CD4-positive, alpha-beta T cell treated with Interleukin-10 for 1 hour (primary cell): Measurements from ENCODE around the gene TXN2.
"Not testable (repeated sequence)": the region's sequence is repeated elsewhere in the genome, so short reads cannot be mapped to it uniquely, and the experiment has no call there.

Experiments
- DNase-seq: peaks from one replicate; pipeline ENCODE4 v3.0.0-alpha.2; 2020

The TXN2 gene, protein sequence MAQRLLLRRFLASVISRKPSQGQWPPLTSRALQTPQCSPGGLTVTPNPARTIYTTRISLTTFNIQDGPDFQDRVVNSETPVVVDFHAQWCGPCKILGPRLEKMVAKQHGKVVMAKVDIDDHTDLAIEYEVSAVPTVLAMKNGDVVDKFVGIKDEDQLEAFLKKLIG

DNA sequence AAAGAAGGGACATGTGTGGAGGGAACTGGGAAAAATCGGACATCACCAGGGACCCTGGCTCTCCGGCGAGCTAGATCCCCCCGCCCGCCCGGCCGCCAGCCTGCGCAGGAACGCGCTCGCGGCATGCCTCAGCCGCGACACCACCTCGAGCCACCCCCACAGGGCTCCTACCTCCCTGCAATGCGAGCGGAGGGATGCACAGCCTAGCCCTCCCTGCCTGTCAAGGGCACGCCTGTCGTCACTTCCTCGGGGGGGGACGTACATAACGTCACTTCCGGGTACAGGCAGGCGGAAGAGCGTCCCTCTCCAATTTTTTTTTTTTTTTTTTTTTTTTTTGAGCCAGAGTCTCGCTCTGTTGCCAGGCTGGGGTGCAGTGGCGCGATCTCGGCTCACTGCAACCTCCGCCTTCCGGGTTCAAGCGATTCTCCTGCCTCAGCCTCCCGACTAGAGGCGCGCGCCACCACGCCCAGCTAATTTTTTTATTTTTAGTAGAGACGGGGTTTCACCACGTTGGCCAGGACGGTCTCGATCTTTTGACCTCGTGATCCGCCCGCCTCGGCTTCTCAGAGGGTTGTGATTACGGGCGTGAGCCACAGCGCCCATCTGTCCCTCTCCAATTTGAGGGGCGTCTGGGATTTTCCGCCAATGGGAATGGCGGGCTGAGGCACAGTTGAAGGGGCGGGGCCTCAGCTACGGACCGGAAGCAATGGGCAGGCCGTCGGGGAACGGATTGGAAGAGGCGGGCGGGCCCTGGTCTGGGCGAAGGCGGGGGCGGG lies at the start of gene TXN2:
Gene TXN2, minus strand, starts transcription at position 248 of the 776 bp plus-strand sequence. CDS start 803 bp downstream, outside the sequence.
- peak; percentile 97 for DNase-seq

DNA sequence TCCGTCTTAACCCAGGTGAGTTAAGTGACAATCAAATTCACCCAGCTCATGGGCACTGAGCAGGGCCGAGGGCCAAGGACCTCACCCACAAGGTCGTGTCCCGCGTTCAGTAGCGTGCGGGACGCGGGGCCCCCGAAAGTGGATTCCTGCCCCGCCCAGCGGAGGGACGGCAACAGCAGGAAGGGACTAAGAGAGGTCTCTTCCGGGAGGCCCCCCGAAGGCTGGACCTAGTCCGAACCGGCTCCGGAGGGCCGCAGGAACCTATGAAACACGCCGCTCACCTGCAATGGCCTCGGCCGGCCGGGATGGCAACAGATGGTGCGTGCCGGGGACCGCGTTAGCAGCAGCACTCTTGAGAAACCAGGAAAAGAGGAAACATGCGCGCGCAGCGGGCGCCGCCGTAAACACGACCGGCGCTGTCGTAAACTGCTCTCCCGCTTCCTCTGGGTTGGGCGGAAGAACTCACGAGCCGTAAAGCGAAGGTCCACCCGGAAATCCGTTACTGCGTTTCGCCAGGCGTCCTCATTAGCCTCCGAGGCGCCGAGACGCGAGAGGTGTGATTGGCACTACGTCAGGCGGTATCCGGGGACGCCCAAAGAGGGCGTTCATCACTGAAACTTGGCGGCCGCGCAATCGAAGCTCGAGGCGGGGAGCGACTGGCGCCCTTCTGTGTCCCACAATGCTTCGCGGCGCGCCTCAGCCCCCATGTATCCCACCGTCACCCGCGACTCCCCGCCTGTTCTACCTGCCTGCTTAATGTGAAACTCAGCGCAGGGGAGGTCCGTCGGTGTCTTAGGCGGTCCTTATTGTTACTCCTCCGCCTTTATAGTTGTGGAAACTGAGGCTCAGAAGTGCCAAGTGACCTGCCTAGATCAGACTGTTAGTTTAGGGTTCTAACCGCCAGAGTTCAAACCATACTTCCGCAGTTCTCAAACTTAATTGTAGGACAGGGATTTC lies 47.6 kb upstream of the TXN2 start, which contains the start of gene EIF3D:
Gene EIF3D, minus strand, starts transcription at position 372 of the 957 bp plus-strand sequence. CDS start 3,045 bp downstream, outside the sequence.
- DNase-seq: peak; percentile 99

DNA sequence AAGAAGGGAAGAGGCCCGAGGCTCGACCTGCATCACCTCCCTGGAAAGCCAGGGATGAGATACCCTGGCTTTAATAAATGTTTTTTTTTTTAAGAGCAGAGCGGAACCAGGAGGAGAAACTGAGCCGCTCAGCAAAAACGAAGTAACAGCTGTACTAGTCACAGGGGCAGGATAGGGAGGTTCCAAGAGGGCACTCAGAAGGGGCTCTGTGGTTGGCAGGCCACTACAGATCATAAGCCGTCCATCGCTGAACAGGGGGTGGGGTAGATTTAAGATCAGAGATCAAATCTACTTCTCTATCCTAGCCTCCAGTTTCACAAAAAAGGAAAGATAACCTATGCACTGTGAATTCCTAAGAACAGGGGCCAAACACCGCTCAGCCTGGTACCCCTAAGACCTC lies 46.9 kb upstream of the TXN2 start:
- no peak for DNase-seq

DNA sequence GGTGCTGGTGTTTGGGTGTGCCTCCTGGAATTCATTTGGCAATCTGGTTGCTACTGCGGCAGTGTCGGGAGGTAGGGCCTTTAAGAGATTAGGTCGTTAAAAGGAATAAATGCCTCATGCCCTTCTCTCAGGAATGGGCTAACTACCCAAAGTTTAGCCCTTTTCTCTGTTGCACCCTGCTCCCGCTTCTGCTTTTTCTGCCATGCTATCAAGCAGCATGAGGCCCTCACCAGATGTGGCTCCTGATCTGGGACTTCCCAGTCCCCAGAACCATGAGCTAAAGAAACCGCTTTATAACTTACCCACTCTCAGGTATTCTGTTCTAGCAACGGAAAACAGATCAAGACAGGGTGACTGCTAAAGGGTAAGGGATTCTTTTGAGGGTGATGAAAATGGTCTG lies 41.2 kb upstream of the TXN2 start:
- DNase-seq: no peak

DNA sequence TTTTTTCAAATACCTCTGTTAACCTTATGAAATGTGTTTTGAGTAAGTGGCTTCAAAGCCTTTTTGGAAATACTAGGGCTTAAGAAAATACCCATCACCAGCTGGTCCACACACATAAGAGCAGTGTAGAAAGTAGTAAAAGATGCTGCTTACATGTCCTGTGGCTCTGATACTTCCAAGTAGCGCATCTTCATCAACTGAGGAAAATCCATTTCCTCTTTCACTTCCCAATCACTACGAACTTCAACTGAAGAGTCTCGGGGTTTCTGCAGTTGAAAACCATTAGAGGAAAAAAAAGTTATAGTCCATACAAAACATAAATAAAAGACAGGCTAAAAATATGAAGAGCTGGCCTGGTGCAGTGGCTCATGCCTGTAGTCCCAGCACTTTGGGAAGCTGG lies 39.0 kb upstream of the TXN2 start:
- DNase-seq: no peak

DNA sequence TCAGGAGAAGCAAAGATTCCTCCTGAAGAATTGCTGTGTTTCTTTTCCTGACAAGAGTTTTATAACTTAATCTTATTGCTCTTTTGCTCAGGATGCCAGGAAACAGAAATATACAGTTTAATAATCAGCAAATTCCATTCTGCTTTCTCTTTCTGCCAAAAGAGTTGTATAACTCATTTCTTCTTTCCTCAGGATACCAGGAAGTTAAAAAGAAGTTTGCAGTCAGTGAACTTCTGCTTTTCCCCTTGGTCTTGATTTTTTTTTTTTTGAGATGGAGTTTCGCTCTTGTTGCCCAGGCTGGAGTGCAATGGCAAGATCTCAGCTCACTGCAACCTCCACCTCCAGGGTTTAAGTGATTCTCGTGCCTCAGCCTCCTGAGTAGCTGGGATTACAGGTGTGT lies 38.5 kb upstream of the TXN2 start:
- not testable (repeated sequence) for DNase-seq

DNA sequence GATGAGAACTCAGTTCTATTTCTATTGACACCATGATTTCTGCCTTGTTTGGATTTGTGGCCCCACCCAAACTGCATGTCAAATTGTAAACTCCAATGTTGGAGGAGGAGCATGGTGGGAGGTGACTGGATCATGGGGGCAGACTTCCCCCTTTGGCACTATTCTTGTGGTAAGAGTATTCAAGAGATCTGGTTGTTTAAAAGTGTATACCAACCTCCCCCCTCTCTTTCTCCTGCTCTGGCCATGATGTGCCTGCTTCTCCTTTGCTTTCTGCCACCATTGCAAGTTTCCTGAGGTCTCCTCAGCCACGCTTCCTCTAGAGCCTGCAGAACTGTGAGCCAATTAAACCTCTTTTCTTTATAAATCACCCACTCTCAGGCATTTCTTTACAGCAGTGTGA lies 33.3 kb upstream of the TXN2 start:
- DNase-seq: no peak

DNA sequence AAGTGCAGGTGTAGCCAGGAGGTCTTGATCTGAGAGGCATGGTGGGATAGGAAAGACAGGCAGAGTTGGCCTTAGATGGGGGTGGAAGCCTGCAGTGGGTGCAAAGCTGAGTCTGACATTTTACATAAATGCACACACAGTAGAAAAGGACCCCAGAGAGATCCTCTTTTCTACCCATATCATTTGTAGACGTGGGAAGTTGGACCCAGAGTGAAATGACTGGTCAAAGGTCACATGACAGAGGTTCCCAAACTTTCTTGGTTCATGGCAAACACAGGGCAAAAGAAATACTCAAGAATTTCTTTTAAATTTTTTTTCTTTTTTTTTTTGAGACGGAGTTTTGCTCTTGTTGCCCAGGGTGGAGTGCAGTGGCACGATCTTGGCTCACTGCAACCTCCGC lies 31.6 kb upstream of the TXN2 start:
- DNase-seq: no peak

DNA sequence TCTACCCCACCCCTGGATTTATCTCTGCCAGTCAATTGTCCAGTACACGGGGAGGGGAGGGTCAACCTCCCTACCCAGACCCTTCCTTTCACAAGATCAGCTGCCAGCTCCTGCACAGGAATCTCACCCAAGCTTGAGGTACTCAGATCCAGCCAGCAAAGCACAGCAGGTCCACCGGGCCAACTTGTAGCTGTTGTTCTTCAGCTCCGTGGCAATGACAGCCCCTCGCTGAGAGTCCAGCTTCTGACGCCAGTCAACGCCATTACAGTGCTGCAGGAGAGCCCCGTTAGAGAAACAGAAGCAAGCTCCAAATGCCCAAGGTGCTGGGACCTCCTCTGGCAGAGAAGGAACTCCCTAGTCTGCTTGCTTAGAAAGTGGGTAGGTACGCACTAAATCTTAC lies 30.9 kb upstream of the TXN2 start:
- no peak for DNase-seq

DNA sequence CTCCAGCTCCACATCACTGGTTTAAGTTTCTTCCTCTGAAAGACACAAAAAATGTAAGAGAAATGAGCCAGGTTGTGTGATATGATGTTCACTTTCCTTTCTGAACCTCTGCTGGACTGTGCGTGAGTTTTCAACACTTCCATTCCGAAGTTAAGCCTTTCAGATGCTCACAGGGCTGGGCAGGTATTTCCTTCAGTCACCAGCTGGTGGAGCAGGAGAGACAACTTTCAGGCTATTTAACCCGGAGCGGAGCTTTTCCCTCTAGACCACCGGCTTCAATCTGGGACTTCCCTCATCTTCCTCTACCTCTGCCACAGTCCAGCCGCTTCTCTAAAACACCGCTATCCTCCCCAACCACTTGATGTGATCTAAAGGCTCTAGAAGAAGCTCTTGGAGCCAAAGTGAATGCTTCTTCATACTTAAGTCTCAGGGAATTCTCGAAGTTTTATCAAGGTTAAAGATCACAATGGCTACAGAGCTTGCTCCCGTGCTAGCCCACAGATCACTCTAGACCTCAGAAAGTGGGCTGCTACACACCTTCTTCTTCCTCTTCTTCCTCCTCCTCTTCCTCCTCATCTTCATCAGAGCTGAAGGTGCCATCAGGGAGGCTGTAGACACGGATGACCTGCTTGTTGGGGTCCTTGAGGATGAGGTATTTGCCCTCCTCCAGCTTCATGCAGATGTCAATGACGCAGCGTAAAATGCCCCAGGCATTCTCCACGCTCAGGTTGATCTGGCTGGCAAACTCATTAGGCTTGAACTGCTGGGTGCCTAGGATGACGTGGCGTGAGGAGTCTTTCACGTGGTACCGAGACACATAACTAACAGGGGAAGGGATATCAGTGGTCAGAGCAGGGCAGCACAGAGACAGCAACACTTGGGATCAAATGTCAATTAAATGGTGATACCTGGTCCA lies 29.8 kb upstream of the TXN2 start:
- DNase-seq: peak; percentile 43

DNA sequence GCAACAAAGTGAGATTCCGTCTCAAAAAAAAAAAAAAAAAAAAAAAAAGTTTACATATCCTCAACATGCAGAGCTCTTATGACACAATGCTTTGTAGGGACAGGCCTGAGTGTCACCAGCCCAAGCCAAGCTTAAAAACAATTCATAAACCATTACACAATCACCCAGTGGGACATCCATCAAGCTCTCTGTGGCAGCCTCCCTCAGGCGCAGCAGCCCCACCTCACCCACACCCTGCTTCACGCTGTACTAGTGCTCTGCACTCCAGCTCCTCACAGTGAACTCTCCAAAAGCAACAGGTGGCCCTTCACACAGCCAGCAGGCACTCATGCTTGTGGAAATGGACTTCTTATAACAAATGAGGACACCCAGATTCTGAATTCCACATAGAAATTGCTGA lies 28.9 kb upstream of the TXN2 start:
- no peak for DNase-seq

DNA sequence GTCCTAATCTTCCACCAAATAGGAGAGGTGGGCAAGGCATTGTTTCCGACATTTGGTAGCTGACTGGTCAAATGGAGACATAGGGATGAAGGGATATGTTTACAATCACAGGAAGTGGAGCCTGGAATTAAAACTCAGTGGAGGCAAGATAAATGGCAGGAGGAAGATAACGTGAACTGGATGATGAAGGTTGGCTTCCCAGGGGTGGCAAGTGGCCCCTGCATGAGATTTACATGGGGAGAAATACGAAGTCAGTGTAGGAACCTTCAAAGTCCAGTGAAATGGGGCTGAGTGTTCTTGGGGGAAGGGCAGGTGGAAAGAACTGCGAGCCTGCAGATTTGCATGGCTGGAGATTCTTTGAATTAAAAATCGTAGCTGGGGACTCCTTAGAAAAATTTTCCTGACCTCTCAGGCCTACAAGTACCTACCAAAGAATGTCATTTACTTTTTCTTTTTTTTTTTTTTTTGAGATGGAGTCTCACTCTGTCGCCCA lies 26.1 kb upstream of the TXN2 start:
- no peak for DNase-seq

DNA sequence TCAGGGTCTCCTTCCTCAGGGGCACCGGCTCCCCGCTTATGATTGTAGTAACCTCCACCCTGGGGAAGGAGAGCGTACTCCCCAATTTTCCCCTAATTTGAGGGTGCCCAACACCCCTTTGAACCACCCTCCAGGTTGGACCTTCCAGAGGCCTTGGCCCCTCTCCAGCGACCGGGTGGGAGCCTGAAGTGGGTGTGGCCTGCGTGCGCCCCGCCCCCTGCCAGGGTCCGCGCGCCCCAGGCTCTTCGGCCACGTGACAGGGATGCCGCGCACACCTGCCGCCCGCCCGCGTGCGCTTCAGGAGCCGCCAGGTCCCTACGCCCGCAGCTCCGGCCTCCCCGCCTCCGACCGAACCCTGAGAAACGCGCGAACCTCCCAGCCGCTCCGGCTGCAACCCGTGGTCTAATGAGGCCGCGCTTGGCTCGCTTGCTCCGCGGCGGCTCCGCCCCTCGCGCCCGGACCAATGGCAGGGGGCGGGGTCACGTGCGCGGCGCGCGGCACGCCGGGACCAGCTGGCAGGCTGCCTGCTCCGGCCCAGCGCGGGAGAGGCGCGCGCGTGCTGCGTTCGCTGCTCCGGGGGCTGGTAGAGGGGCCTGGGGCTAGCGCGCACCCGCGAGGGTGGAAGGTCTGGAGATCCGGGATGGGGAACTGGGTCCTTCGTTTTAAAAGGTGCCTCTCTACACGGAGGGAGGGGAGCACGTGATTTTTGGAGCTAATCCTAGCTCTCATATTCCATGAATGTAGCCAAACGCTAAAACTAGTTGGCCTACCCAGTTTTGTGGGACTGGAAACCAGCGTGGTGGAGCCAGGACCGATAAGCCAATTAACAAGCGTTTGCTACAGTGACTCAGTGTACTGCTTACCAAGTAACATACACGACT lies 25.4 kb upstream of the TXN2 start, which contains the start of gene FOXRED2:
Gene FOXRED2, minus strand, starts transcription at position 404 of the 881 bp plus-strand sequence. CDS start 618 bp downstream, outside the sequence.
- DNase-seq: peak; percentile 91

DNA sequence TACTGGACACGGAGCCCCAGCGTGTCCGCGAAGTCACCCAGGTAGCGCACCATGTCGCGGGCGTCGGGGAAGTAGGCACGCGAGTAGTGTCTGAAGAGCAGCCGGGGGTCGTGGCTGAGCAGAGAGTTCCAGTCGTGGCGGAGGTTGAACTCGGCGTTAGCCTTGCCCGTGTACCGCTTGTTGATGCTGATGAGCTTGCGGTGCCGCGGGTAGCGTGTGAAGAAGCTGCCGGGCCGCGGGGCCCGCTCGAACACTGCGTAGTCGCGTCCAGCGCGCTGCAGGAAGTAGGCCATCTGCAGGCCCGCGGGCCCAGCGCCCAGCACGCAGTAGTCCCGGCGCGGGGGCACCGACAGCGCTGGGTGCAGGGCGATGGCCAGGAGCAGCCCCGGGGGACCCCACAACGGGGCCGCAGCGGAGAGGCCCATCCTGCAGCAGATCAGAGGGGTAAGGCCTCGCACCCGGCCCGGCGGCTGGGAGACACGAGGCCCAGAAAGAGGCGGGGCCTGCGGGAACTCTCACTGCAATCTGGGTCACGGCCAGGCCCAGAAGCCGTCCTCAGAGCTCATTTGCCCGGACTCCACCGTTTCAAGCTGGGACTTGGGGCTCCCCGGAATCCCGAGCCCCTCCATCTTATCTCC lies 24.7 kb upstream of the TXN2 start:
- no peak for DNase-seq

DNA sequence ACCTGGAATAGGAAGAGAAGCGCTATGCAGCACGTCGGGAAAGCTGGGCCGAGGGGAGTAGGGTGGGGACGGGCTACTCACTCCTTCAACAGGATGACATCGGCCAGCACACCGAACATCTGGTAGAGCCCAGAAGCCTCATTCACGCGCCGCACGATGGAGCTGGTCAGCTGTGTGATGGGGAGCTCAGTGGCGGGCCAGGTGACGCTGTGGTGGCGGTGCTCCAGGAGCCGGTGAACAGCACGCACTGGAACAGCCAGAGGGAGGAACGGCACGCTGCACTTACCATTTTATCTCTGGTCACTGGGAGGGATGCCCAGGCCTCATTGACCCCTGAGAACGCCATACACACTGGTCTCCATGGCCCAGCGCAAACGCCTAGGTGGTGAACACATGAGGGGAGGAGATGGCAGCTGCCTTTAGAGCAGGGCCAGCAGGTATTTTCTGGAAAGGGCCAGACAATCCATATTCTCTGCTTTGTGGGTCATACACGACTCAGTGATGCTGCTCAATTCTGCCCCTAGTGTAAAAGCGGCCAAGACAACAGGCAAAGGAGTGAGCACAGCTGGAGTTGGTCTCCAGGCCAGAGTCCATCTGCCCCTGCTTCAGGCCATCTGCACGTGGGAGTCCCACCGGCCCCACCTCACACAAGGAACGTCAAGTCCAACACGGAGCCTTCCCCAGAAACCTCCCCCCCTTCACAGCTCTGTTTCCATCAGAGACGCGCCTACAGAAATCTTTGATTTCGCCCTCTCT lies 16.6 kb upstream of the TXN2 start:
- no peak for DNase-seq

DNA sequence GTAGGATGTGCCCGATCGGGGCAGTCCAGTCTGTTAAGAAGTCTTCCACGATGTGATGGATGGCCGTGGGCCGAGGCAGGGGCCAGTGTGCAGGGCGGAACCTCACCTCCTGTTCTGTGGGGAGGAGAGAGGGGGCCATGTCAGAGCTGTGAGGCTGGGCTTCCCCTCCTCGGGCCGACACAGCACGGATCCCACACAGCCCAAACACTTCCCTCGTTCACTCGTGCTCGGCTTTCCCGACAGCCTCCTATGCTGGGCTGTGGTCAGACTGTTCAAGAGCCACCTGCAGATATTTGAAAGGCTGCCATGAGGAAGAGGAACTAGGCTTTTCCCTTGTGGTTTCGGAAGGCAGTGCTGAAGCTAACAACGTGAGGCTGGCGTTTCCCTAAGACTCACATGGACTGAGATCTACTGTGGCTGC lies 12.3 kb upstream of the TXN2 start:
- DNase-seq: no peak

DNA sequence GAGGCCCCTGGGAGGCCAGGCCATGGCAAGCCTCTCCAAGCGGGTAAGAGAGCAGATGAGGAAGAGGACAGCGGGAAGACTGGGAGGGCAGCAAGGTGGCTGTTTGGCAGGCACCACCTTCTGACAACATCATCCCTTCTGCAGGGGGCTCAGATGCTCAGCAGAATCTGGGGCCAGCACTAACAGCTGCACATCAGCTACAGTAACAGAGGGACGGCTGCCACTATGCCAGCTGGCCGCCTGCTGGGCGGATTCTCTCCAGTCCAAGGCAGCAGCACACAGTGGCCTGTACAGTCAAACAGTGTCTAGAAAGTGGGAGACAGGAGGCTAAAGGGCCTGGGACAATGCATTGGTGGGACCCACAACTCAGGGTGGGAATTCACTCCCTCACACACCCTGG lies 10.7 kb upstream of the TXN2 start:
- DNase-seq: no peak

DNA sequence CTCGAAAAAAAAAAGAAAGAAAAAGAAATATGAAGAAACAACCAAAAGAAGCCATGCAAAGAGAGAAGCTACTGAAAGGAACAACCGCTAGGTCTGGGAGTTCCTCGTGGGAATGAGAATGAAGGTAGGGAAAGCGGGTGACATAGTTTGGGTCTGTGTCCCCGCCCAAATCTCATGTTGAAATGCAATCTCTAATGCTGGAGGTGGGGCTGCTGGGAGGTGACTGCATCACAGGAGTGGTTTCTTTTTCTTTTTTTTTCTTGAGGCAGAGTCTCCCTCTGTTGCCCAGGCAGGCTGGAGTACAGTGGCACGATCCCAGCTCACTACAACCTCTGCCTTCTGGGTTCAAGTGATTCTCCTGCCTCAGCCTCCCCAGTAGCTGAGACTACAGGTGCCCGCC lies 9.7 kb upstream of the TXN2 start:
- DNase-seq: no peak

DNA sequence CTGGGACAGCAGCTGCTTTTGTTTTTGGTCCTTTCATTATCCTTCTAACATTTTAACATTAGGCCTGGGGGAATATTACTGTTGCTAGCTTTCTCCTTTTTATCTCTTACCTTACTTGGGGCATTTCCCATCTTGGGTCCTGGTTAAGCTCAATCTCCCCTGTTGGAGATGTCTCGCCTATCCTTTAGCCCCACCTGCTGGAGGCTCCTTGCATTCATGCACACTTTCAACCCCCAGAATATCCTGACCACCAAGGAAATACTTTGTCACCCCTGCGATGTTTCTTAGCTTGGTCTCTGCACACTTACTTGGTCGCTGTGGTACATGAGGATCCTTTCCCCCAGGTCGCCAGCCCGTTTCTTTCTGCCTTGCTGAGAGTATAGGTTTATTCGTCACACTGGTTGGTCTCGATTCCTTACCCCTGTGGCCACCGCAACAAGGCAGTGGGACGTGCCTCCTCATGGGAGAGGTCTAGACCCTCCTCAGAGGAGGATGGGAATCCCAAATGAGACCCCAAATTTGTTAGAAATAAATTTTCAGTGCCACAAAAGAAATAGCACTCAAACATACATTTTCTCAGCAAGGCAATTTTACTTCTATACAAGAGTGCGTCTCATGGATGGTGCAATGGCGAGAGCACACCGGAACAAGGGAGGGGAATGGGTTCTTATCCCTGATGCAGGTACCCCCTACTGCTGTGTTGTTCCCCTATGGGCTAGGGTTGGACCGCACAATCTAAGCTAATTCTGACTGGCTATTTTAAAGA lies 5.4 kb upstream of the TXN2 start:
- peak; percentile 78 for DNase-seq
